HG03571 (cell line): ENCODE results near the gene MARCO.
"Not testable (repeated sequence)": the region's sequence is repeated elsewhere in the genome, so short reads cannot be mapped to it uniquely, and the experiment has no call there.

Experiments
- ATAC-seq: cut with Tn5 transposase; IDR thresholded peaks from one replicate; pipeline ENCODE4 v1.9.1; 2021; ENCODE audit not compliant: unreplicated experiment

Gene MARCO

GRCh38 chr2:119029297-119029696 lies 87.3 kb downstream of the MARCO start:
- no peak for ATAC-seq

- not testable (repeated sequence) for ATAC-seq
Measured at GRCh38 chr2:119037922-119038321, 95.9 kb downstream of the MARCO start.

- no peak for ATAC-seq
Measured at GRCh38 chr2:119040730-119041129, 98.7 kb downstream of the MARCO start.
